T-helper 22 cell (primary cell): ENCODE measurements around the gene RARS2.
A peak's percentile ranks its signal among the peaks of the same experiment; 100 is the strongest.
"Not testable (repeated sequence)": the region's sequence is repeated elsewhere in the genome, so short reads cannot be mapped to it uniquely, and the experiment has no call there.

Source experiments
- DNase-seq: peaks from one replicate; pipeline ENCODE4 v3.0.0-alpha.2; 2020; ENCODE audit warnings: low read depth

The RARS2 gene, protein sequence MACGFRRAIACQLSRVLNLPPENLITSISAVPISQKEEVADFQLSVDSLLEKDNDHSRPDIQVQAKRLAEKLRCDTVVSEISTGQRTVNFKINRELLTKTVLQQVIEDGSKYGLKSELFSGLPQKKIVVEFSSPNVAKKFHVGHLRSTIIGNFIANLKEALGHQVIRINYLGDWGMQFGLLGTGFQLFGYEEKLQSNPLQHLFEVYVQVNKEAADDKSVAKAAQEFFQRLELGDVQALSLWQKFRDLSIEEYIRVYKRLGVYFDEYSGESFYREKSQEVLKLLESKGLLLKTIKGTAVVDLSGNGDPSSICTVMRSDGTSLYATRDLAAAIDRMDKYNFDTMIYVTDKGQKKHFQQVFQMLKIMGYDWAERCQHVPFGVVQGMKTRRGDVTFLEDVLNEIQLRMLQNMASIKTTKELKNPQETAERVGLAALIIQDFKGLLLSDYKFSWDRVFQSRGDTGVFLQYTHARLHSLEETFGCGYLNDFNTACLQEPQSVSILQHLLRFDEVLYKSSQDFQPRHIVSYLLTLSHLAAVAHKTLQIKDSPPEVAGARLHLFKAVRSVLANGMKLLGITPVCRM

DNA sequence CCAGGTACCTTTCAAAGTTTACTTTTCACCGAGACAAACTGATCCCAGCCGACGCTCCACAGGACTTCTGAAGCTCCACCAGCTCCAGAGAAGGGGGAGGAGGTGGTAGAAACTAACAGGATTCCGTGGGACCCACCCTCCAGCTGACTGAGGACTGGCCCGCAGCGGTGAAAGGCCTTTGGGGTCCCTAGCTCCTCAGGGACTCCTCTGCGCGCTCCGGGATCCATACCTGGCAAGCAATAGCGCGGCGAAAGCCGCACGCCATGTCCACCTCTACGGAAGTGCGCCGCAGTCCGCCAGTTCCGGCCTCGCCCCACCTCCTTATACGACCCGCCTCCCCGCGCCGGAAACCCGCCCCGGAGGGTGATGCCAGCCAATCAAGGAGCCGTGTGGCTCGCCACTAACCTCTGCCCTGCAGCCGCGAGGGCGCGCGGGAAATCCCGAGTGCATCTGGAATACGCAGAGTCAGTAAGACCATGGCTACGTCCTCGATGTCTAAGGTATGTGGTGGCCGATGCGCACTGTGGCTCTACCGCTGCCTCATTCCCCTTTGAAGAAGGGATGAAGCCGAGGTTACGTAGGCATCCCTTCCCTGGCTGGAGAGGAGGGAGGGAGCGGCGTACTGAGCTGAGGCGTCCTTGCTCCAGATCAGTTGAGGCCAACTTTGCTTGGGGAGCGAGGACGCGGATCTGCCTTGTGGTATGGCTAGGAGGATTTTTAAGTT, at the start of gene RARS2, which contains the start of gene ORC3:
Gene RARS2, minus strand, starts transcription at position 295 of the 724 bp plus-strand sequence. Its CDS starts 30 bp downstream, at position 265.
Gene ORC3, plus strand, starts transcription at position 443 of the 724 bp plus-strand sequence. Its CDS starts 34 bp downstream, at position 477.
- peak; percentile 88 for DNase-seq

DNA sequence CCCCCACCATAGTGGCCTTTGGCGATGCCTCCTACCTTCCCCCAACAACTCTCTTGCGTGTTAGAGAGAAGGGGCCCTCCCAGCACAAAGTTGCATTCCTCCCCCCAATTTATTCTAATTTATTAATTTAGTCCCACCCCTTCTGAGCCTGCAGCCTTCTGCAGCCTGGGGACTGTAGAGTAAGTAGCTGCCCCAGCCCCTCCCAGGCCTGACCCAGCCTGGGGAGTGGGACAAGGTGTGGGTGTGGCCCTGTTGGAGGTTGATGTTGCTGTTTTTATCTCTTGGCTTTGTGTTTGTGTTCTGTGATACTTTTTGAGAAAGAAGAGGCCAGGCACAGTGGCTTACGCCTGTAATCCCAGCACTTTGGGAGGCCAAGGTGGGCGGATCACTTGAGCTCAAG, 49.6 kb upstream of the RARS2 start:
- DNase-seq: no peak

DNA sequence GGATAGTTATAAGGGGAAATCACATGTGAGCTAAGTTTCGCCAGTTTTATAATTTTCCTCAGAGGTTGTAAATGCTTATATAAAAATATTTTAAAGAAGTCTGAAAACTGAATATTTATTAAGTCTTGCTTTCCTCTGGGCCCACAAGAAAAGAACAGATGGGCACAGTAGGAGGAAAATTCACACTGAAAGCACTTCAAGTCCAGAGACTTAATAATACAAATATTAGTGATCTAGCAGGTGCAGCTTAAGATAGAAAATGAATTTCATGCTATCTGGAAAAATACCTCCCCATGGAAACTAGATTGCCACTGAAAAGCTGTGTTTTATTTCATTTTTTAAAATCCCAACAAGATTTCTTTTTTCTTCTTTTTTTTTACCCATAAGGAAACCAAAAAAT, 47.3 kb upstream of the RARS2 start:
- no peak for DNase-seq

DNA sequence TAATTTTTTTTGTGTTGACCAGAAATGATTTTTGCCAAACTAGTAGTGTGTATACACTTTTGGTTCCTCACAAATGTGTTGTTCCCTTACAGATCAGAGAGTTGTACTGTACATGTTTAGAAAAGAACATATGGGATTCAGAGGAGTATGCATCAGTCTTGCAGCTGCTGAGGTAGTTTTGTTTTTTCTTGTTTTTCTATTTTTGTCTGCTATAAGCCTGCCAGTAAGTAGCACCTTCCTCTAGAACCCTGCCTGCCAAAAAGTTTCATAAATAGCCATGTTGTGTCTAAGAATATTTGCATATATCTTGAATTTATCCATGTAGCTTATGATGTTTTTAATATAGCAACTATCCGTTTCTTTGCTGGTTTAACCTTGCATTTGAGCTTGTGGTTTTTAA, 46.5 kb upstream of the RARS2 start:
- no peak for DNase-seq

DNA sequence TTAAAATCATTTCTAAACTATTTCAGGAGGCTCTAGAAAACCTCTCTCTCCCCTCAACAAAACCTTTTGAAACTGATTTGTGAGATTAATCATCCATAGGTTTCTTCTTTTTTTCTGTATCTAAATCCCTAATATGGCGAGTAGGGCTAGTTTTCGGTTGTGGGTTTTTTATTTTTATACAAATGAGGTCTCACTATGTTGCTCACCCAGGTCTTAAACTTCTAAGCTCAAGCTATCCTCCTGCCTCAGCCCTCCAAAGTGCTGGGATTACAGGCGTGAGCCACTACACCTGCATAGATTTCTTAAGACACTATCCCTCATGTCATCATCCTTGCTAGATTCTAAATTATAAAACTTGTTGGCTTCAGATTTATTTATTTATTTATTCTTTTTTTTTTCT, 44.1 kb upstream of the RARS2 start:
- no peak for DNase-seq

DNA sequence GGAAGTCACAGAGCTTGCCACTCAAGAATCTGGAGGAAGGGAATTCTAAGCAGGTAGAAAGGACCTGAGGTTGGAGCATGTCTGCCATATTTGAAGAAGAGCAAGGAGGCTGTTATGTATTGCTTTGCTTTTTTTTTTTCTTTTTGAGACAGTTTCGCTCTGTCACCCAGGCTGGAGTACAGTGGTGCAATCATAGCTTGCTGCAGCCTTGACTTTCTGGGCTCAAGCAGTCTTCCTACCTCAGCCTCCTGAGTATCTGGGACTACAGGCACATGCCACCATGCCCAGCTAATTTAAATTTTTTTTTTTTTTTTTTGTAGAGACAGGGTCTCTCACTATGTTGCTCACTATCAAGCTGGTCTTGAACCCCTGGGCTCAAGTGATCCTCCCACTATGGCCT, 41.0 kb upstream of the RARS2 start:
- DNase-seq: no peak

DNA sequence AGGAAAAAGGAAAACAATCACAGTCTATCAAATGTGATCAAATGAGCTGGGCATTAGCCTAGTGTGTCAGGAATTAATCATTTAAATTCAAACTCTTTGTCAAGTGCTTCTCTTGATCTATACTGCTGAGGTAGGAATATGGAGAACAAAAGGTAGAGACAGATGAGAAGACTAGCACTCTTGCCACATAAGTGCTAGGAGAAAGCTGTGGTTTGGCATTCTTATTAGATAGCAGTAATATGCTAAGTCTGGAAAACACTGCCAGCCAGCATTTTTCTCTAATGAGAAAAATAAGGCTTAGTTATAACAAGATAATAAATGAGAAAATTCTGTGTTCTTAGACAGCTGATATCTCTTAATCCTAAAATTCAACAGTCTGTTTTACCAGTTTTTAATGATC, 39.1 kb upstream of the RARS2 start:
- no peak for DNase-seq

DNA sequence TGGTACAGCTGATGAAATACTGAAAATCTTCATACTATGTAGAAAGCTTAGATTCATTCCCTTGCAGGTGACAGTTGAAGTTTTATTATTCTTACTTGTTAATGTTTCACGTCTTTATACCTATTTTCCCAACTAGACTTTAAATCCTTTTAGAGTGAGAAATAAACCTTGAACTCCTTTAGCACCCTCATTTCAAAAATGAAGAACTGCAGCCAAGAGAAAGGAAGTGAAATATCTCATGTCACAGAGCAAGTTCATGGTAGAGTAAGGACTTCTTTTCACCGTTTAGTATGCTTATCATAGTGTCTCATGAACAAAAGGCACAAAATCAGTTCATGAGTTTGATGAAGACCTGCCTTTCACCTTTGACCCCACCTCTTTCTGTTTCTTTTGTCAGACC, 38.6 kb upstream of the RARS2 start:
- DNase-seq: no peak

DNA sequence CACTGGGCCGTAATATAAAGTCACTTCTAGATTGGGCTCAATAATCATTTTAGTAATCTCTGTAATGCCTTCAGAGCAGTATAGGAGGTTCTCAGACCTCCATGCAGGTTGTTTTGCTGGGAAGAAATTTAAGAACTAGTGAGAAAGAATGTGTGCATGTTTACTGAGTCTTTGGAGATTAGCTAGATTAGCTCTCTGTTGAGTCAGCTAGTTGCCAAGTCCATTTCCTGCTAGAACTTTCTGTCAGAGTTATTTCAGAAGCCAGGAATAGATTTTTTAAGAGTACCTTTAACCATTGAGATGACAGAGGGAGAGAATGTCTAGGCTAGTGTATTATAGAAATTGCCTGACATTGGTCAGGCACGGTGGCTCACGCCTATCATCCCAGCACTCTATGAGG, 33.5 kb upstream of the RARS2 start:
- no peak for DNase-seq

DNA sequence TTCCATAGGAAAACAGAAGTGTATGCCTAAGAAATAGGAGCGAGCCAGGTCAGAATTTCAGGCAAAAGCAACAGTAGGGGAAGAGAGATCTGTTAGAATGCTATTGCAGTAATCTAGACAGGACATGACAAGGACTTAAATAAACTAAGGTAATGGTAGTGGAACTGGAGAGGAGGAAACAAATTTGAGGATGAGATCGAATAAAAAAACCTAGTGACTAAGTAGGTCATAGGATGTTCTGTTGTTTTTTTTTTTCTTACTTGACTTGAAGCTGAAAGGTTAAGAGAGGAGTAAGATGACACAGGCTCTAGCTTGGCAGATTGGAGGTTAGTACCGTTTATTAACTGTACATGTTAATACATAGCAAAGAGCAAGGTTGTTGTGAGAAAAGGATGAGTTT, 28.7 kb upstream of the RARS2 start:
- DNase-seq: no peak

DNA sequence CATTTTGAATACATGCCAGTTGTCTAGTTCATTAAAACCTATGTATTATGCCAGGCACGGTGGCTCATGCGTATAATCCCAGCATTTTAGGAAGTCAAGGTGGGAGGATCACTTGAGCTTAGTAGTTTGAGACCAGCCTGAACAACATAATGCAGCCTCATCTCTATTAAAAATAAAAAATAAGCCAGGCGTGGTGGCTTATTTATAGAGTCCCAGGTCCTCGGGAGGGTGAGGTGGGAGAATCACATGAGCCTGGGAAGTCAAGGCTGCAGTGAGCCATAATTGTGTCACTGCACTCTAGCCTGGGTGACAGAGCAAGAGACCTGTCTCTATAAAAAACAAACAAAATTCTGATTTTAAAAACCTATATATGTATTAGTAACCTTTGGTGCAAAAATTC, 27.6 kb upstream of the RARS2 start:
- DNase-seq: no peak

DNA sequence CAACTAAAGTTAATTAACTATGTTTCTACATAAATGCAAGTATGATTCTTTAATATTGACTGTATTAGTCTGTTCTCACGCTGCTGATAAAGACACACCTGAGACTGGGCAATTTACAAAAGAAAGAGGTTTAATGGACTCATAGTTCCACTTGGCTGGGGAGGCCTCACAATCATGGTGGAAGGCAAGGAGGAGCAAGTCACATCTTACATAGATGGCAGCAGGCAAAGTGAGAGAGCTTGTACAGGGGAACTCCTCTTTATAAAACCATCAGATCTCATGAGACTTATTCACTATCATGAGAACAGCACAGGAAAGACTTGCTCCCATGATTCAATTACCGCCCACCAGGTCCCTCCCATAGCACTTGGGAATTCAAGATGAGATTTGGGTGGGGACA, 23.2 kb upstream of the RARS2 start:
- DNase-seq: not testable (repeated sequence)

DNA sequence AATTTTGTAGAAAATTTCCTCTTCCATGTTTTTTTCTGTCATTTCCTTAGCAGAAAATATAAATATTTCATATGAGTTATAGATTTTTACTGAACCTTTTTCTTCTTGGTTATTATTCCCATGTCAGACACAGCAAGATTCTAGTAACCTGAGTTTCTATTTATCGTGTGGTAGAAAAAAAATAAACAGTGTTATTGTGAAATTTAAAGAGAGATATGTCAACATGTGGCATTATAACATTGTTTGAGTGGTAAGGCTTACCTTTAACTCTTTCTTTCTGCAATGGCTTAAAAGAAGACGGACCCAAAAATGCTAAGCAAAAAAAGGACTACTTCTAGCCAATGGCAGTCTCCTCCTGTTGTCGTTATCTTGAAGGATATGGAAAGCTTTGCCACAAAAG, 19.0 kb upstream of the RARS2 start:
- no peak for DNase-seq

DNA sequence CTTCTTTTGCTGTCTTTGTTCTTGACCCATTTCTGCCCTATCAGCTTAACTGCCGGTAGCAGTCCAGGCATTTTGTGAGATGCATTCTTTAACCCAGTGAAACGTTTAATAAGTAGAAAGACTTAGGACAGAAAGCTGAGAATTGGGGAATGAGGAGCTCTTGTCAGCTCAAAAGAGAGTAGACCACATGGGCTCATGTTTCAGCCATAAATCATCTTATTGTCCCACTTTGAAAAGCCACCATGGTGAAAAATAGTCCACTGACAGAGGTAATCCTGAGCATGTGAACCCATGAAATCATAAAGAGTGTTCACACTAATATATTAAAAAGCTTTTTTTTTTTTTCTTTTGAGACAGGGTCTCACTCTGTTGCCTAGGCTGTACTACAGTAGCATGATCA, 16.4 kb upstream of the RARS2 start:
- no peak for DNase-seq

DNA sequence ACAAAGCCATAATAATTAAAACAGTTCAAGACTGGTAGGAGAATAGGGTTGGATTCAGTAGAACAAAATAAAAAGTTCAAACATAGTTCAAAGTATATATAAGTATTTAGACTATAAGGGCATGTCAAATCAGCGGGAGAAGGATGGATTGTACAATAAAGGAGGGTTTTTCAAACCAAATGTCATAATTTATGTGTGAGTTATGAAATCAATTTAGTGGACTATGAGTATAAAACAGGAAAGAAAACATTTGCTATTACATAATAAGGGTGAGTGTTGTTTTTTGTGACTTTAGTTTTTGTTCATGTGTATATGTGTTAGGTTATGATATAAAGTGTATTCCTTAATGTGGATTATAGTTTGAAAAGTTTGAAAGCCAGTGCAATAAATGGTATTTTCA, 10.8 kb upstream of the RARS2 start:
- no peak for DNase-seq

DNA sequence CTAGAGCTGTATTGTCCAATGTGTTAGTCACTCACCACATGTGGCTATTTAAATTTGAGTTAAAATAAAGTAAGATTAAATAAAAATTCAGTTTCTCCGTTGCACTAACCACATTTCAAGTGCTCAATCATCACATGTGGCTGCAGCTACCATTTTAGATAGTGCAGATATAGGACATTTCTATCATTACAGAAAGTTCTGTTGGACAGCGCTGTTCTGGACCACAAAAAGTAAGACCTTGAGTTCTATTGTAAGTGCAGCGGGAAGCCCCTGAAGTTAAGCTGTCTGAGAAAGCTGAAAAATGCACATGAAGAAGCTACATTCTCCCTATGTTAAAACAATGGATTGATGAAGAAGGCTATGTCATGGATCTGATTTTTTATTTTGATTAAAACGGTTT, 1.2 kb upstream of the RARS2 start:
- no peak for DNase-seq

DNA sequence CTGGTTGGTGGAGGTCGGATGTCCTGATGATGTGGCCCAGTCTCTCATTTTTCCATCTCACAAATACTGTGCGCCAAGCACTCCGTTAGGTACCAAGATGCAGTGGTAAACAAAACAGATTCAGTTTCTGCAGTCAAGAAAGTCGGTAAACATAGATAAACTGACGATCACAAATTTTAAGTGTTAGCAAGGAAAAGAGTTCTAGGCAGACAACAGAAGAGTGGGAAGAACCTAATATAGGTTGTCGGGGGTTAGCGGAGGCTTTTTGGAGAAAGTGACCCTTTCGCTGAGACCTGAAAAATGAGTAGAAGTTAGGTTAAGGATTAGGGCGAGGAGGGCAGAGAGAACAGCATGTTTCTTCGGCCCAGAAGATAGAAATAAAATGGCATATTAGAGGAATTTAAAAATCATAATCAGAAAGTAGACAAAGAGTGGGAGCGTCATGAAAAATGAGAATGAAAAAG, 662 bp upstream of the RARS2 start:
- no peak for DNase-seq

DNA sequence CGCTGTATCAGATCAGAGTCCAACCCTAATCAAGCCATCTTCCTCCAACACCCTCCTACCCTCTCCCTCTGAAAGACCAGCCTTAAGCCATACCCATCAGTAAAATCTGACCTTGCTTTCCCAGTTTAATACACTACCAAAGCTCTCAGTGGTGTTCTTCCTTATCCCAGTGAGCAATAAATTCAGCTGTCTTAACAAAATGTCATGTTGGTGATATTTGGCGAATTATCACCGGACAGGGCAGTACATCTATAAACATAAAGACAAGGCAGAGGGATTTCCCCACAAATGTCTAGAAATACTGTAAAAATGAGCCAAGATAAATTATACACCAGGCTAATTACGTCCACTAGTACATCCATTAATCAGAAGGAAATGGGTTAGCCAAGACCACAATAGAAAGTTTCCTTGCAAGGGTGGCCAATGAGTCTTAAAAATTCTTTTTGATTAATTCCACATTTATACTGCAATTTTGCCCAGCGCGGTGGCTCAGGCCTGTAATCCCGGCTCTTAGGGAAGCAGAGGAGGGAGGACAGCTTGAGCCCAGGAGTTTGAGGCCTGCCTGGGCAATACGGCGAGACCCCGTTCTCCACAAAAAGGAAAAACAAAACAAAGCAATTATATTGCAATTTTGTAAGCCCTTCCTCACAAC, 905 bp downstream of the RARS2 start:
- no peak for DNase-seq

DNA sequence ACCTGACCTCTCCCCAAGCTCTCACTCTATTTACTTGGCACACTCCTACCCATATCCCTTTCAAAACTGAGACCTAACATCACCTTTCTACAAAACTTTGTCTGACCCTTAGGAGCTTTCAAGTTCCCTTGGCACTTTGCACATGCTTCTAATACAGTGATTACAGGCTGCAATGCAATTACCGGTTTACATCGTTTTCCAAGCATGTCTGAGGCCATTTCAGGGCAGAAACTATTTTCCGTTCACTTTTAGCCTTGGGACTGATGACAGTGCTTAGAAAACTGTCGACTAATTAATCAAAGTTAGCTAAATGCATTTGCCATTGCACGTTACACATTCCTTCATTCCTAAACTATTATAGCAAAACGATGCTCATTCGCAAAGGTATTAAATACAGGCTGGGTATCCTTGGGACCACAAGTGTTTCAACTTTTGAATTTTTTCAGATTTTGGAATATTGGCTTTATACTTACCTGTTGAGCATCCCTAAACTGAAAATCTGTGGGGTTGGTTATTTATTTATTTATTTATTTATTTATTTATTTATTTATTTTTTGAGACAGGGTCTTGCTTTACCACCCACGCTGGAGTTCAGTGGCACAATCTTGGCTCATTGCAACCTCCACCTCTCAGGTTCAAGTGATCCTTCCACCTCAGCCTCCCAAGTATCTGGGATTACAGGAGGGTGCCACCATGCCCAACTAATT, 3.3 kb downstream of the RARS2 start:
- no peak for DNase-seq

DNA sequence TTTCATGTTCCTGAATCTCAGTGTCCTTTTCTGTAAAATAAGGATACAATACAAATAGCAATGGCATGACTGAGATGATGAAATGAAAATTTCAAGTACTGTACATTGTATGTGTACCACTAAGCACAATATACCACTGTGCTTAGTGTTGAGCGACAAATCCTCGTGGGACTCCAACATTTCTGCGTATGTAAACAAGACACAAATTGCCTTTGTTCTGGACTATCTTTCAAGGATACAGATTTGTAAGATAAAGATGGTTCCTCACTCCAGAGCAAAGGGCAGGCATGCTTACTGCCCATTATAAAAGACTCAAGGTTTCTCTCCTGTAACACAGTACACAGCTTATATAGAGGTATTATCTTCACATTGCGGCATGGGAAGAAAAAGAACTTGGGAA, 6.0 kb downstream of the RARS2 start:
- DNase-seq: no peak

DNA sequence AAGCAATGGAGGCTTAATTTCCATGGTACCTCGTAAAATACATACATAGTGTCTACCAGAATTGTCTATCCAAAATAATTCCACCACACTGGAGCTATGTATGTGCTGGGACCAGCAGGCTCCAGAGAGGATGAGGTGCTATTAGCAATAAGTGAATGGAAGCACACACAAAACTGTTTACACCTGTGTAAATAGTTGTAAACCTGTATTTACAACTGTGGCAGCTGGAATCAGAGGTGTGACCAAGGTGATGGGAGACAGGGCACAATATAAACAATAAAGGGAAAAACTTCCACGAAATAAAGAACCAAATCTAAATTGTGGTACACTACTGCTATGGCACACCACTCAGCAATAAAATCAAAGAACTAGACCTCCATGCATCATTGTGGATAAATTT, 14.4 kb downstream of the RARS2 start:
- DNase-seq: no peak

DNA sequence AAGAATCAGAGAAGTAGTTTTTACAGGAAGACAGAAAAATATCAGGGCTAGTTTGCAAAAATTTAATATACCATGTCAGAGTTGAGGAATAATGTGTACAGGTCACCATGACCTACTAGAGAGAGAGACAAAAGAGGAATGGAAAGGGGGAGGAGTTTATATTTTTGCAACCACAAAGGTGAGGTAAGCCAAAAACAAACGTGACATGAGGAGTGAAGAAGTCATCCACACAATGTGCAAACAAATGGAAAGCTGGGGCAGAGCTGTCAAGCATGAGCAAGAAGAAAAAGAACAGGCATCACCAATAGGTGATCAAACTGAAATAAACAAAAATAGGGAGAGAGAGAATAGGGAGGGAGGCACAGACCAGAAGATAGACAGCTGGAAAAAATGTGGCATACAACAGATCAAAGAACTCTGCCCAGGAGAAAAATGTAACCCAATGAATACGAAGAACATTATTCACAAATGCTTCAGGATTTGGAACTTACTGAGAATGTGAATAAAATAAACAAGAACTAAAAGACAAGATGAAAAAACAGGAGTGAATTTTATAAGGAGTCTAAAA, 15.5 kb downstream of the RARS2 start:
- DNase-seq: no peak
